Activated CD4-positive, alpha-beta memory T cell treated with anti-CD3 and anti-CD28 coated beads, Interleukin-2, amount 10 ng/mL, durations not matched to agents 7 days and 5 days (primary cell): ENCODE data around the gene PYGO2. TPM values are rescaled to one million over a fixed set of nuclear protein-coding genes. Genes with fewer than 3 reads are reported as not detected.

ENCODE experiments used
- CTCF ChIA-PET: fragments of 350-600 bp; sonication (Branson Sonifier 250); formaldehyde crosslinking; loops from one replicate; lab custom pipeline; 2021; ENCODE audit warnings: antibody characterized with exemption, inconsistent platforms; lab: Charles Lee
- POLR2A ChIA-PET: fragments of 350-600 bp; sonication (Branson Sonifier 250); formaldehyde crosslinking; loops from one replicate; lab custom pipeline; 2021; ENCODE audit warnings: antibody characterized with exemption; lab: Charles Lee
- DNase-seq: peaks from one replicate; pipeline ENCODE4 v3.0.0-alpha.2; 2020
- H3K27ac Mint-ChIP-seq: one replicate; pipeline ENCODE4 v1.8.0; 2021; ENCODE audit warnings: mild to moderate bottlenecking, mixed read lengths
- H3K27me3 Mint-ChIP-seq: one replicate; pipeline ENCODE4 v1.8.0; 2021; ENCODE audit warnings: mixed read lengths
- H3K36me3 Mint-ChIP-seq: one replicate; pipeline ENCODE4 v1.8.0; 2021; ENCODE audit warnings: low read depth, mixed read lengths
- H3K4me1 Mint-ChIP-seq: one replicate; pipeline ENCODE4 v1.8.0; 2021; ENCODE audit warnings: mixed read lengths
- H3K4me3 Mint-ChIP-seq: one replicate; pipeline ENCODE4 v1.8.0; 2021; ENCODE audit warnings: mild to moderate bottlenecking, mixed read lengths
- H3K9me3 Mint-ChIP-seq: one replicate; pipeline ENCODE4 v1.8.0; 2021; ENCODE audit warnings: mixed read lengths
- total RNA-seq, 2 experiments: library from RNA; stranded (reverse); gene quantifications; one replicate each; pipeline ENCODE4 v1.2.3, GENCODE V29; 2021

PYGO2 gene
- total RNA-seq, 2 experiments from 2014 or later = 48.7 to 49.7 TPM

GRCh38 chr1:155004352-155005075 lies 42.9 kb upstream of the PYGO2 start:
- POLR2A ChIA-PET = interaction anchor here (0.6 to 13.2 kb wide), 5 partner anchors 9 to 44 kb away, joined by 3 to 203 read pairs (median 3); partner anchors contain the start of gene CKS1B

DNA sequence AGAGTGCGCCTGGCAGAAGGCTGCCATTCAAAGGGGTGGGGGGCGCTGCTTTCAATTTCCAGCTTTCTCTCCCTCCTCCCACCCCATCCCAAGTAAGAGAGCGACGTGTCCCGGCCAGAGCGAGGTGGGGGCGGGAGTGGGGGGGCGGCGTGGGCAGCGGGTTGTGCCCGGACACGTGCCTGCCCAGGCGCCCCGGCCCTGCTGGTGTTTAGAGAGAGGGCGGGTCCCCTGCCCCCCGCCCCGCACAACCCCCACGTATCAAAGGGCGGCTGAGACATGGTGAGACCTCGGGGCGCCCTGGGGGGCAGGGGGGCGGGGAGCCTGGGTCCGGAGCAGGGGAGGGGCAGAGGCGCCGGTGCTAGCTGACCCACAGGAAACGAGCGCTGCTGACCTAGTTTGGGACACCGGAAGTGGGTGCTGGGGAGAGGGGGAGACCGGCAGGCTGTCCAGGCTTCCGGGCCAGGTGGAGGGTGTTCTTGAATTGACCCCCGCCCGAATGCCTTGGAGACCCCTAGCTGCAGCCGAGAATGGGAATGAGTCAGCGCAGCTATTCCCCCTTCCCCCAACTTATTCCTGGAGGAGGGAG lies 42.3 kb upstream of the PYGO2 start:
- peaks cover 56% of the 10 kb centered on the region for H3K4me1 Mint-ChIP-seq
- ChIA-PET CTCF (interaction anchor here (6.2 kb wide), 1 partner anchor 14 kb away, joined by 39 read pairs; no protein-coding TSS in a partner anchor), POLR2A (interaction anchor here (0.9 to 13.2 kb wide), 4 partner anchors 10 to 30 kb away, joined by 3 to 203 read pairs (median 8); partner anchors contain the start of gene CKS1B)

More at GRCh38 chr1:155004352-155005075, 42.9 kb upstream of the PYGO2 start:
- Mint-ChIP-seq H3K36me3 (peaks cover 30% of the 10 kb centered on the region), H3K9me3 (no peaks in the 10 kb centered on the region), H3K27ac (peak overlapping the region; percentile 90), H3K4me3 (peak overlapping the region; percentile 90), H3K4me1 (peaks cover 52% of the 10 kb centered on the region), H3K27me3 (no peaks in the 10 kb centered on the region)
- CTCF ChIA-PET = interaction anchor here (6.2 kb wide), 1 partner anchor 13 kb away, joined by 39 read pairs; no protein-coding TSS in a partner anchor
- no peak for DNase-seq

GRCh38 chr1:155003227-155003765 lies 41.7 kb upstream of the PYGO2 start:
- H3K9me3 Mint-ChIP-seq = no peaks in the 10 kb centered on the region
- peak; percentile 26 for DNase-seq
- peaks cover 56% of the 10 kb centered on the region for H3K4me1 Mint-ChIP-seq
- H3K36me3 Mint-ChIP-seq = peaks cover 22% of the 10 kb centered on the region
- H3K27ac Mint-ChIP-seq = peak overlapping the region; percentile 90
- CTCF ChIA-PET = interaction anchor here (6.2 kb wide), 1 partner anchor 14 kb away, joined by 39 read pairs; no protein-coding TSS in a partner anchor
- peak overlapping the region; percentile 90 for H3K4me3 Mint-ChIP-seq
- H3K27me3 Mint-ChIP-seq = no peaks in the 10 kb centered on the region
- POLR2A ChIA-PET = interaction anchor here (1.7 to 13.2 kb wide), 2 partner anchors 10 to 29 kb away, joined by 12 to 203 read pairs; partner anchors contain the start of gene CKS1B

More for the DNA sequence above, 42.3 kb upstream of the PYGO2 start:
- Mint-ChIP-seq H3K27ac (peak overlapping the region; percentile 90), H3K9me3 (no peaks in the 10 kb centered on the region), H3K27me3 (no peaks in the 10 kb centered on the region), H3K36me3 (peaks cover 23% of the 10 kb centered on the region), H3K4me3 (peak overlapping the region; percentile 90)
- DNase-seq = peak; percentile 50

- Mint-ChIP-seq H3K36me3 (peaks cover 22% of the 10 kb centered on the region), H3K4me1 (peaks cover 57% of the 10 kb centered on the region), H3K27me3 (no peaks in the 10 kb centered on the region), H3K4me3 (peak within 1 kb of the TSS; percentile 90), H3K27ac (peak within 1 kb of the TSS; percentile 91), H3K9me3 (no peaks in the 10 kb centered on the region)
- DNase-seq = peak; percentile 37
- CTCF ChIA-PET = interaction anchor here (0.7 to 11.4 kb wide), 6 partner anchors 13 to 443 kb away, joined by 3 to 139 read pairs (median 4); partner anchors contain the start of genes FLAD1 and PMVK
- POLR2A ChIA-PET = interaction anchor here (0.5 to 13.2 kb wide), 5 partner anchors 11 to 395 kb away, joined by 3 to 203 read pairs (median 12); partner anchors contain the start of genes CKS1B and FLAD1
These were observed 41.1 kb upstream of the PYGO2 start, which contains the start of gene ZBTB7B for GRCh38 chr1:155002464-155003226. Gene ZBTB7B, plus strand, starts transcription at chr1:155002802. Its CDS starts 11,859 bp downstream, at chr1:155014661.

DNA sequence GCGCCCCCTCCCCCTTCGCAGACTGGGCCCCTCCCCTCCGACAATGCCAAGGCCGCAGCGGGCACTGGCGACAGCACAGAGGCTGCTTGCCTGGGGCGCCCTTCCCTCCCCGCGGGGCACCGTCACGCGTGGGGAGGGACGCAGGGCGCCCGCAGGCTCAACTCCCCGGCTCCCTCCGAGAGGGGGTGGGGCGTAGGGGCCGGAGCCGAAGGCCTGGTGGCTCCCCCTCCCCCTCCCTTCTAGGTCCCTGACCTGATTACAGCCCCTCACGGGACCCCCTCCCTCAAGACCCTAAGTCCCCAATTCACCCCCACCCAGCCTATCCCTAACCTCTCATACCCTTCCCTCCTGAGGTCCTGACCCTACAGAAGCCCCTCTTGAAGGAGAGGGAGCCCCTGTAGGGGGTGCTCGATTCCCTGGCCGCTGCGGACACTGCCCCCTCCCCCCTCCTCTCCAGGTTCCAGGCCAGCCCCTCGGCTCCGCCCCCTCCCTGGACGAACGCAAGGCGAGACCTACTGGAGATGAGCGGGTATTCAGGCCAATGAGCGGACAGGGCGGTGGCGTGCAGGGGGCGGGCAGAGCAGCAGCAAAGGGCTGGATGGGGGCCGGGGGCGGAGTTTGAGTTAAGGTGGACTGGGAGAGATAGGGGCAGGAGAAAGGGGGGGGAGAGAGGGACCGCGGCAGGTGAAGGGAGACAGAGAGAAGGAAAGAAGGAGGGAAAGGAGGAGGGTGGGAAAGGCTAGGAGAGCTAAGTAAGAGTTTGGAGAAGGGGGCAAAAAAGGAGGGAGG lies 40.3 kb upstream of the PYGO2 start:
- Mint-ChIP-seq H3K27ac (peak overlapping the region; percentile 91), H3K36me3 (peaks cover 22% of the 10 kb centered on the region), H3K4me3 (peak overlapping the region; percentile 90), H3K27me3 (no peaks in the 10 kb centered on the region), H3K4me1 (peaks cover 56% of the 10 kb centered on the region), H3K9me3 (no peaks in the 10 kb centered on the region)
- ChIA-PET POLR2A (interaction anchor here (0.8 to 13.2 kb wide), 6 partner anchors 12 to 395 kb away, joined by 3 to 203 read pairs (median 8); partner anchors contain the start of genes CKS1B and FLAD1), CTCF (interaction anchor here (0.7 to 11.4 kb wide), 6 partner anchors 13 to 442 kb away, joined by 3 to 139 read pairs (median 4); partner anchors contain the start of genes FLAD1 and PMVK)
- peak; percentile 99 for DNase-seq

GRCh38 chr1:155001425-155001674 lies 39.8 kb upstream of the PYGO2 start:
- Mint-ChIP-seq H3K36me3 (peaks cover 20% of the 10 kb centered on the region), H3K27me3 (no peaks in the 10 kb centered on the region), H3K4me1 (peaks cover 51% of the 10 kb centered on the region), H3K4me3 (peak overlapping the region; percentile 90), H3K9me3 (no peaks in the 10 kb centered on the region), H3K27ac (peak overlapping the region; percentile 91)
- ChIA-PET CTCF (interaction anchor here (1.0 to 11.4 kb wide), 4 partner anchors 14 to 442 kb away, joined by 3 to 139 read pairs (median 5); partner anchors contain the start of gene FLAD1), POLR2A (interaction anchor here (1.2 to 13.2 kb wide), 5 partner anchors 12 to 27 kb away, joined by 3 to 203 read pairs (median 12); partner anchors contain the start of genes CKS1B and FLAD1)
- DNase-seq = no peak

DNA sequence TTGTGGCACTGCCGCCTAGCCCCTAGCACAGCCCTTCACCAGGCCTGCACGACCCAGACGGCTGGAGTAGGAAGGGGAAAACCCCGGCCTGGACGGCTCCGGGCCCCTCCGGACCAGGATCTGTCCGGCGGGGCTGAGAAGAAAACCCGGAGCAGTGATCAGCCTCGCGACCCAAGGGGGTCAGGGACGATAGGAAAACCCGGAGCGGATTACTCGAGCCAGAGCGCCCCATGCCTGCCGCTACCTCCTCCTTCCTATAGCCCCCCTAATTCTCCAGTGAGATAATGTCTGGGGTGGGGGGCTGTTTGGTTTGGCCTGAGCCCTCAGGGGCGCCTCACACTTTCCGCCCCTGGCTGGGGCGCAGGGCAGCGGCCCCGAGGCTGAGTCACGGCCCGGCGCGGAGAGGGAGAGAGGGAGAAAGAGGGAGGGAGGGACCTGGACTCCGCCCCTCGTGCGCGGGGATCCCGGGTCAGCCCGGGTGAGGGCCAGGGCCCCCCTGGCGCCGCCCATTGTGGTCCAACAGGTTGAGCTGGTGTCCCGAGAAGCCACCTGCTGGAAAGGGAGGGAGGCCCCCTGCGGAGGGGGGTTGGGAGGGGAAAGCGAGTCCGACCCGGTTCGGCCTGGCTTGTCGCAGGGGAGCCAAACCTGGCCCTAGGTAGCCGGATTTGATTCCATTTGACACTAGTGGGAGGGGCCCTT lies 39.3 kb upstream of the PYGO2 start:
- Mint-ChIP-seq H3K27ac (peak overlapping the region; percentile 91), H3K4me3 (peak overlapping the region; percentile 90), H3K4me1 (peaks cover 47% of the 10 kb centered on the region), H3K9me3 (no peaks in the 10 kb centered on the region), H3K27me3 (no peaks in the 10 kb centered on the region), H3K36me3 (peaks cover 19% of the 10 kb centered on the region)
- POLR2A ChIA-PET = interaction anchor here (1.0 to 13.2 kb wide), 8 partner anchors 13 to 45 kb away, joined by 3 to 203 read pairs (median 12); partner anchors contain the start of genes CKS1B, FLAD1, PBXIP1 and PYGO2
- peak; percentile 86 for DNase-seq
- CTCF ChIA-PET = interaction anchor here (0.6 to 11.4 kb wide), 9 partner anchors 7 to 441 kb away, joined by 3 to 139 read pairs (median 6); partner anchors contain the start of genes FLAD1 and PYGO2

GRCh38 chr1:155000411-155000725 lies 38.8 kb upstream of the PYGO2 start:
- no peaks in the 10 kb centered on the region for H3K9me3 Mint-ChIP-seq
- peak overlapping the region; percentile 91 for H3K27ac Mint-ChIP-seq
- POLR2A ChIA-PET = interaction anchor here (1.0 to 13.2 kb wide), 9 partner anchors 13 to 64 kb away, joined by 3 to 203 read pairs (median 10); partner anchors contain the start of genes ADAM15, CKS1B, FLAD1 and PBXIP1
- H3K27me3 Mint-ChIP-seq = no peaks in the 10 kb centered on the region
- CTCF ChIA-PET = interaction anchor here (0.6 to 11.4 kb wide), 12 partner anchors 8 to 61 kb away, joined by 3 to 139 read pairs (median 15); partner anchors contain the start of genes CKS1B, FLAD1, PBXIP1 and PYGO2
- DNase-seq = peak; percentile 39
- peak overlapping the region; percentile 90 for H3K4me3 Mint-ChIP-seq
- peaks cover 16% of the 10 kb centered on the region for H3K36me3 Mint-ChIP-seq
- H3K4me1 Mint-ChIP-seq = peaks cover 44% of the 10 kb centered on the region

GRCh38 chr1:154999571-155000410 lies 38.2 kb upstream of the PYGO2 start:
- POLR2A ChIA-PET = interaction anchor here (1.0 to 13.2 kb wide), 10 partner anchors 14 to 63 kb away, joined by 3 to 203 read pairs (median 8); partner anchors contain the start of genes ADAM15, CKS1B, FLAD1 and PBXIP1
- CTCF ChIA-PET = interaction anchor here (0.6 to 11.4 kb wide), 22 partner anchors 8 to 440 kb away, joined by 3 to 139 read pairs (median 5); partner anchors contain the start of genes ADAM15, CKS1B, FLAD1 and KRTCAP2
- Mint-ChIP-seq H3K27ac (peak overlapping the region; percentile 89), H3K4me1 (peaks cover 40% of the 10 kb centered on the region), H3K4me3 (peak overlapping the region; percentile 90), H3K36me3 (peaks cover 16% of the 10 kb centered on the region), H3K9me3 (no peaks in the 10 kb centered on the region), H3K27me3 (no peaks in the 10 kb centered on the region)
- peak; percentile 41 for DNase-seq
